HL-60 (cell line): ENCODE measurements around the gene GALR2.

ENCODE experiments used
- DNase-seq, 2 experiments: peaks; one replicate each; pipeline ENCODE4 v3.0.0-alpha.2; 2010 to 2020; ENCODE audit warnings: low read depth in 1 of 2, low spot score in 1 of 2
- H3K27ac ChIP-seq: fragments of 250-450 bp; sonication (Bioruptor Pico); replicated peaks from 2 replicates; pipeline ENCODE4 v1.5.1; 2020; ENCODE audit warnings: mild to moderate bottlenecking, moderate library complexity
- H3K27me3 ChIP-seq: fragments of 250-450 bp; sonication (Bioruptor Pico); 2 replicates; pipeline ENCODE4 v1.5.1; 2021; ENCODE audit warnings: mild to moderate bottlenecking, moderate library complexity; ENCODE audit not compliant: insufficient read depth, poor library complexity, severe bottlenecking
- H3K4me3 ChIP-seq: replicated peaks from 2 replicates; pipeline ENCODE4 v1.5.1; 2011; ENCODE audit warnings: mild to moderate bottlenecking, control low read depth, low read length; ENCODE audit not compliant: insufficient read depth
- GABPA ChIP-seq: IDR thresholded peaks from 2 replicates; pipeline ENCODE4 v1.6.1; 2012; ENCODE audit warnings: low read depth
- POLR2AphosphoS5 ChIP-seq: IDR thresholded peaks from 2 replicates; pipeline ENCODE4 v1.6.1; 2012; ENCODE audit warnings: low read depth
- SPI1 ChIP-seq: IDR thresholded peaks from 2 replicates; pipeline ENCODE4 v1.6.1; 2012; ENCODE audit warnings: low read depth, mild to moderate bottlenecking, borderline replicate concordance
- TF ChIP-seq, protein P1 (sequence below): IDR thresholded peaks from one replicate; pipeline ENCODE4 v1.5.1; 2011; ENCODE audit warnings: low read length, control low read depth, inconsistent platforms; ENCODE audit not compliant: insufficient read depth
- TF ChIP-seq, protein P2 (sequence below): IDR thresholded peaks from 2 replicates; pipeline ENCODE4 v1.6.1; 2012; ENCODE audit warnings: low read depth; ENCODE audit not compliant: insufficient replicate concordance

The GALR2 gene

DNA sequence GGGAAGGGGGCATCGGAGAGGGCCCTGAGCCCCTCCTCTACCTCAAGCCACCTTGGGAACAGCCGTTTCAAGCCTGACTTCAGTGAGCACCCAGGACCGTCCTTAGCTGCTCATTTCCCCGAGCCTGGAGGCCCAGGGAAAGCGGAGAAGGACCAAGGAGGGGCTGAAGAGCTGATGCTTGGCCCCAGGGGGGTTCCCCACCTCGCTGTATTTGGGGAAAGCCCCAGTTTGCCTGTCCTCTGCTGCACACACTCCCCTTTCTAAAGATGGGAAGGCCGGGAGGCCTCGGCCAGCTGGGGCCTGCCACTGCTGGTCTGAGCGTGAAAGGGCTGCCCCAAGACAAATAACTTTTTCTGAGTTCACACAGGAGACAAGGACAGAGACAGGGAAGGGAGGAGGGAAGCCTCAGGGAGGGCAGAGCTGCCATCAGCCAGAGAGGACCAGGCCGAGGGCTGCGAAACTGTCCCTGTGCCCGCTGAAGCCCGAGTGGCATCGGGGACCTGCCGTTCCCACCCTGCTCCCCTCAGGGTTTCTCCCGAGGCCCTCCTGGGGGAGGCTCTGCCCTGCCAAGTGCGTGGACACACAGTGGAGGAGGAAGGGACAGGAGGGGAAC lies 16.0 kb downstream of the GALR2 start:
- no peak overlapping the region for H3K27ac ChIP-seq
- TF ChIP-seq, protein P1, sequence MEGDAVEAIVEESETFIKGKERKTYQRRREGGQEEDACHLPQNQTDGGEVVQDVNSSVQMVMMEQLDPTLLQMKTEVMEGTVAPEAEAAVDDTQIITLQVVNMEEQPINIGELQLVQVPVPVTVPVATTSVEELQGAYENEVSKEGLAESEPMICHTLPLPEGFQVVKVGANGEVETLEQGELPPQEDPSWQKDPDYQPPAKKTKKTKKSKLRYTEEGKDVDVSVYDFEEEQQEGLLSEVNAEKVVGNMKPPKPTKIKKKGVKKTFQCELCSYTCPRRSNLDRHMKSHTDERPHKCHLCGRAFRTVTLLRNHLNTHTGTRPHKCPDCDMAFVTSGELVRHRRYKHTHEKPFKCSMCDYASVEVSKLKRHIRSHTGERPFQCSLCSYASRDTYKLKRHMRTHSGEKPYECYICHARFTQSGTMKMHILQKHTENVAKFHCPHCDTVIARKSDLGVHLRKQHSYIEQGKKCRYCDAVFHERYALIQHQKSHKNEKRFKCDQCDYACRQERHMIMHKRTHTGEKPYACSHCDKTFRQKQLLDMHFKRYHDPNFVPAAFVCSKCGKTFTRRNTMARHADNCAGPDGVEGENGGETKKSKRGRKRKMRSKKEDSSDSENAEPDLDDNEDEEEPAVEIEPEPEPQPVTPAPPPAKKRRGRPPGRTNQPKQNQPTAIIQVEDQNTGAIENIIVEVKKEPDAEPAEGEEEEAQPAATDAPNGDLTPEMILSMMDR, result no peak
- no peak for TF ChIP-seq POLR2AphosphoS5
- no peak for TF ChIP-seq GABPA
- TF ChIP-seq, protein P2, sequence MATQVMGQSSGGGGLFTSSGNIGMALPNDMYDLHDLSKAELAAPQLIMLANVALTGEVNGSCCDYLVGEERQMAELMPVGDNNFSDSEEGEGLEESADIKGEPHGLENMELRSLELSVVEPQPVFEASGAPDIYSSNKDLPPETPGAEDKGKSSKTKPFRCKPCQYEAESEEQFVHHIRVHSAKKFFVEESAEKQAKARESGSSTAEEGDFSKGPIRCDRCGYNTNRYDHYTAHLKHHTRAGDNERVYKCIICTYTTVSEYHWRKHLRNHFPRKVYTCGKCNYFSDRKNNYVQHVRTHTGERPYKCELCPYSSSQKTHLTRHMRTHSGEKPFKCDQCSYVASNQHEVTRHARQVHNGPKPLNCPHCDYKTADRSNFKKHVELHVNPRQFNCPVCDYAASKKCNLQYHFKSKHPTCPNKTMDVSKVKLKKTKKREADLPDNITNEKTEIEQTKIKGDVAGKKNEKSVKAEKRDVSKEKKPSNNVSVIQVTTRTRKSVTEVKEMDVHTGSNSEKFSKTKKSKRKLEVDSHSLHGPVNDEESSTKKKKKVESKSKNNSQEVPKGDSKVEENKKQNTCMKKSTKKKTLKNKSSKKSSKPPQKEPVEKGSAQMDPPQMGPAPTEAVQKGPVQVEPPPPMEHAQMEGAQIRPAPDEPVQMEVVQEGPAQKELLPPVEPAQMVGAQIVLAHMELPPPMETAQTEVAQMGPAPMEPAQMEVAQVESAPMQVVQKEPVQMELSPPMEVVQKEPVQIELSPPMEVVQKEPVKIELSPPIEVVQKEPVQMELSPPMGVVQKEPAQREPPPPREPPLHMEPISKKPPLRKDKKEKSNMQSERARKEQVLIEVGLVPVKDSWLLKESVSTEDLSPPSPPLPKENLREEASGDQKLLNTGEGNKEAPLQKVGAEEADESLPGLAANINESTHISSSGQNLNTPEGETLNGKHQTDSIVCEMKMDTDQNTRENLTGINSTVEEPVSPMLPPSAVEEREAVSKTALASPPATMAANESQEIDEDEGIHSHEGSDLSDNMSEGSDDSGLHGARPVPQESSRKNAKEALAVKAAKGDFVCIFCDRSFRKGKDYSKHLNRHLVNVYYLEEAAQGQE, result no peak
- TF ChIP-seq SPI1, result no peak
- no peak overlapping the region for H3K4me3 ChIP-seq
- DNase-seq, result no peak
- no peaks in the 10 kb centered on the region for H3K27me3 ChIP-seq

DNA sequence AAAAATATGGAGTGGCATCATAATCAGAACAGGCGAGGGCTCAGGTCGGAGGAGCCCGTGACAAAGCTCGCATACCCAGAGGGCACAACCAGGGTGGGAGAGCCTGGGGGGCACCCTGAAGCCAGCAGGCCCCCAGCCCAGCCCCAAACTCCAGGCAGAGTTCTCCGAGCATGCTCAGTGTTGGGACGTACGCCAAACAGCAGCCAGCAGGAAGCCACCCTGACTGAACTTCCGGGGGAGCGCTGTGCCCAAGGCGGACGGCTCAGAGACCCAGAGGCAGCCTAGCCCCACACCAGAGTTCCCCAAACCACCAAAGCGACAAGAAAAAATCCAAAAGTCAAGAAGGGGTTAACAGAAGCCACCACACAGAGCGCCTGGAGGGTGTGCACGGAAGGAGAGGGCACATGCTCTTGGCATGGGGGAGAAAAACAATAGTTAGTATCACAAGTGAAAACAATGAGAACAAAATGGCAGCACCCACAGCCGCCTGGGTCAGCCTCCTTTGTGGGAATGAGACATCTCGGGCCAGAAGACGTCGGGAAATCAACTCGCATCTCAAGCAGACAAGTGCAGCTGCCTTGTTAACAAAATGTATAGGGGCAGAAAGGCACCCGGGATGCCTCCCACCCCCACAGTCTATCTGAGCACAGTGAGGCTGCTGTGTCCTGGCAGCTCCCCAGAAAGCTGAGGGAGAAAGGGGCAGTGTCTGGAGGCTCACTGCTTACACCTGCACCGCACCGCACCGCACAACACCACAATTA lies 17.1 kb downstream of the GALR2 start:
- TF ChIP-seq POLR2AphosphoS5, result no peak
- TF ChIP-seq SPI1, result no peak
- TF ChIP-seq, protein P2, result no peak
- no peak for TF ChIP-seq GABPA
- TF ChIP-seq, protein P1, result no peak
- H3K27me3 ChIP-seq, result no peaks in the 10 kb centered on the region
- DNase-seq, result no peak
- H3K27ac ChIP-seq, result no peak overlapping the region
- no peak overlapping the region for H3K4me3 ChIP-seq

DNA sequence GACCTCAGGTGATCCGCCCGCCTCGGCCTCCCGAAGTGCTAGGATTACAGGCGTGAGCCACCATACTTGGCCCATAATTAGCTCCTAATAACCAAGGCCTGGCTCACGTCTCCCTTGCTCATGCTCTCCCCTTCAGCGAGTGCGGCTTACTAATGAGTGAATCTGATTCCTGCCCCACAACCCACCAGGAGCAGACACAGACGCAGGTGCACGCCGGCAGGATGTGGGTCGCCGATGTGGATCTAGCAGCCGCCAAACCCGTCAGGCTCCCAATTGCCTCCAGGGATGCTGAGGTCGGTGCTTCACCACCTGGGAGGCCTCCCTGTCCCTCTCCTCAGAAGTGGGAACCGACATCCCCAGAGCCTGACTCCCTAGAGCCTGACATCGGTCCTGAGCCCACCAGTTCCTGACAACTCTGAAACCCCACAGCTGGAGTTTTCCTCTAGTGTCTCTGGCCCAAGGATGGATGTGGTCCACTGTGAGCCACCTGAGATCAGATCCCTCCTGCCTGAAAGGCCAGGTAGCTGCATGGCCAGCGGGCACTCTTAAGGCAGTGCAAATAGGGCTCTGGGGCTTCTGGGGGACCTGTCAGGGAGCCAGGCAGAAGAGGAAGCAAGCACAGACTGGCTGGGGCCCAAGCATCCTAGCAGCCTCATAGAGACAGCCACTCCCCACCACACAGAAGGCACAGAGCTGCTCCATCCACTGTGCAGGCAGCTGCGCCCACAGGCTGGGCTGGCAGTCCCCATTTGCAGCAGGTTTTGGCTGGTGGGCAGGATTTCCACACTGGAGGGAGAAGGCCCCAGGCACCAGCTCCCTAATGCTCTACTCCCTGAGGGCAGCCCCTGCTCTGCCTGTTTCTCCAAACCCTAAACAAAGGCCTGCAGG lies 18.2 kb downstream of the GALR2 start:
- no peak overlapping the region for H3K4me3 ChIP-seq
- no peak for TF ChIP-seq SPI1
- TF ChIP-seq, protein P2, result no peak
- TF ChIP-seq, protein P1, result no peak
- TF ChIP-seq POLR2AphosphoS5, result no peak
- TF ChIP-seq GABPA, result no peak
- no peaks in the 10 kb centered on the region for H3K27me3 ChIP-seq
- no peak overlapping the region for H3K27ac ChIP-seq
- no peak for DNase-seq
